ENCODE data around the gene C17orf50.

- no peak for TF ChIP-seq POLR2A (IDR thresholded peaks at IDR 0.05)
- TF ChIP-seq CTCF (IDR thresholded peaks at IDR 0.05): no peak
Observed at GRCh38 chr17:35749560-35750412, 10.9 kb upstream of the C17orf50 start.

Measured in ovary (tissue), 3 donors.